GM21423 (cell line): ENCODE results near the gene TARM1.

Source experiments
- ATAC-seq: cut with Tn5 transposase; IDR thresholded peaks from one replicate; pipeline ENCODE4 v1.9.1; 2021; ENCODE audit warnings: mild to moderate bottlenecking, moderate library complexity; ENCODE audit not compliant: unreplicated experiment

The TARM1 gene

GRCh38 chr19:54081032-54081431 is at the start of gene TARM1:
TSS of gene TARM1 (minus strand) at chr19:54081365. CDS start at chr19:54081340, 25 bp downstream.
- no peak for ATAC-seq

GRCh38 chr19:54129617-54129996 is 48.4 kb upstream of the TARM1 start:
- ATAC-seq = no peak

GRCh38 chr19:54128796-54129616 is 47.8 kb upstream of the TARM1 start:
- ATAC-seq = no peak

GRCh38 chr19:54128441-54128725 is 47.2 kb upstream of the TARM1 start:
- no peak for ATAC-seq

- ATAC-seq = no peak
Observed at GRCh38 chr19:54127688-54128440, 46.7 kb upstream of the TARM1 start.

GRCh38 chr19:54125713-54126112 is 44.5 kb upstream of the TARM1 start:
- no peak for ATAC-seq

GRCh38 chr19:54124393-54124792 is 43.2 kb upstream of the TARM1 start:
- ATAC-seq = no peak

GRCh38 chr19:54123682-54124081 is 42.5 kb upstream of the TARM1 start:
- ATAC-seq = no peak

- ATAC-seq = no peak
Observed at GRCh38 chr19:54121259-54121658, 40.1 kb upstream of the TARM1 start.

- peak; percentile 78 for ATAC-seq
Observed at GRCh38 chr19:54115109-54116063, 34.2 kb upstream of the TARM1 start, which contains the start of the genes PRPF31 and TFPT. TSS of gene PRPF31 (plus strand) at chr19:54115754. CDS start at chr19:54118279, 2,525 bp downstream. TSS of gene TFPT (minus strand) at chr19:54115657. CDS start at chr19:54115269, 388 bp downstream.

GRCh38 chr19:54114340-54115108 is 33.4 kb upstream of the TARM1 start:
- ATAC-seq = no peak

- ATAC-seq = no peak
Observed at GRCh38 chr19:54109651-54110050, 28.5 kb upstream of the TARM1 start.

- ATAC-seq = no peak
Observed at GRCh38 chr19:54108496-54108895, 27.3 kb upstream of the TARM1 start.

- no peak for ATAC-seq
Observed at GRCh38 chr19:54107876-54108490, 26.8 kb upstream of the TARM1 start.

GRCh38 chr19:54106716-54107115 is 25.6 kb upstream of the TARM1 start:
- no peak for ATAC-seq

GRCh38 chr19:54105796-54106195 is 24.6 kb upstream of the TARM1 start:
- ATAC-seq = no peak

- no peak for ATAC-seq
Observed at GRCh38 chr19:54104998-54105715, 24.0 kb upstream of the TARM1 start.

- ATAC-seq = peak; percentile 97
Observed at GRCh38 chr19:54102421-54103169, 21.4 kb upstream of the TARM1 start, which contains the start of gene NDUFA3. TSS of gene NDUFA3 (plus strand) at chr19:54102855. CDS start at chr19:54102879, 24 bp downstream.
